ENCODE results near the gene SLC8A3. TPM values are rescaled to one million over a fixed set of nuclear protein-coding genes. Genes with fewer than 3 reads are reported as not detected.

The SLC8A3 gene
- total RNA-seq, 2 donors from 2014 or later: 0.09 TPM; not detected in 1

DNA sequence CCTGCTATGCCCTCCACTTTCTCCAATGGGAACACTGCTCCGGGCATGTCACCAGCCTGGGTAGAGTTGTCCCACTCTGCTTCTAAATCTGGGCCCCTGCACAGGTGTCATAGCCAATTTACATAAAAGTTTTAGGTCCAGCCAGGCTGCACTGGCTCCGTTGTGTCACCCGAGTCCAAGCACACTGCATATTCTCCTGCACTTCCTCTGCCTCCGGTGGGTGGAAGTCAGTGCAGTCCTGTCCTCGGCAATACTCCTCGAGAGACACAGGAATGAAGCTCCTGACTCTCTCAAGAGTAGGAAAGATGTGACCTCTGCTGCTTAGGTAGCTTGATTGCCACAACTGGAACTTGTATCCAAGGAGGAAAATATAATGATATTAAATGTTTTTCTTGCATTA, 15.2 kb downstream of the SLC8A3 start:
- no peaks in the 10 kb centered on the region for H3K4me1 Mint-ChIP-seq
- Histone ChIP-seq H3K4me3 (ENCODE audit: low read length) (no peak overlapping the region), H3K4me1 (ENCODE audit: control insufficient read depth, insufficient read depth, low read length) (no peaks in the 10 kb centered on the region), H3K27me3 (ENCODE audit: control insufficient read depth, insufficient read depth, low read length, poor library complexity, severe bottlenecking) (peaks cover 6% of the 10 kb centered on the region), H3K27ac (ENCODE audit: low read depth, low read length) (no peak overlapping the region), H3K9me3 (ENCODE audit: control insufficient read depth, low read length) (no peaks in the 10 kb centered on the region), H3K9ac (ENCODE audit: extremely low read depth, low read length, poor library complexity, severe bottlenecking) (no peak overlapping the region), H3K36me3 (ENCODE audit: control insufficient read depth, insufficient read depth, low read length) (no peaks in the 10 kb centered on the region)
- WGBS, 2 experiments (ENCODE audit: insufficient coverage in 1 of 2, insufficient read length in 1 of 2): 91 to 100% methylated on average over 4 to 6 of the region's 6 CpGs
- H3K27ac Mint-ChIP-seq: no peak overlapping the region
- no peaks in the 10 kb centered on the region for H3K36me3 Mint-ChIP-seq (ENCODE audit: low read depth)
- TF ChIP-seq, protein P1, sequence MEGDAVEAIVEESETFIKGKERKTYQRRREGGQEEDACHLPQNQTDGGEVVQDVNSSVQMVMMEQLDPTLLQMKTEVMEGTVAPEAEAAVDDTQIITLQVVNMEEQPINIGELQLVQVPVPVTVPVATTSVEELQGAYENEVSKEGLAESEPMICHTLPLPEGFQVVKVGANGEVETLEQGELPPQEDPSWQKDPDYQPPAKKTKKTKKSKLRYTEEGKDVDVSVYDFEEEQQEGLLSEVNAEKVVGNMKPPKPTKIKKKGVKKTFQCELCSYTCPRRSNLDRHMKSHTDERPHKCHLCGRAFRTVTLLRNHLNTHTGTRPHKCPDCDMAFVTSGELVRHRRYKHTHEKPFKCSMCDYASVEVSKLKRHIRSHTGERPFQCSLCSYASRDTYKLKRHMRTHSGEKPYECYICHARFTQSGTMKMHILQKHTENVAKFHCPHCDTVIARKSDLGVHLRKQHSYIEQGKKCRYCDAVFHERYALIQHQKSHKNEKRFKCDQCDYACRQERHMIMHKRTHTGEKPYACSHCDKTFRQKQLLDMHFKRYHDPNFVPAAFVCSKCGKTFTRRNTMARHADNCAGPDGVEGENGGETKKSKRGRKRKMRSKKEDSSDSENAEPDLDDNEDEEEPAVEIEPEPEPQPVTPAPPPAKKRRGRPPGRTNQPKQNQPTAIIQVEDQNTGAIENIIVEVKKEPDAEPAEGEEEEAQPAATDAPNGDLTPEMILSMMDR (conservative IDR thresholded peaks at IDR 0.05): no peak
- no peak for DNase-seq
- no peaks in the 10 kb centered on the region for H3K9me3 Mint-ChIP-seq
- H3K4me3 Mint-ChIP-seq: no peak overlapping the region
- peaks cover 10% of the 10 kb centered on the region for H3K27me3 Mint-ChIP-seq (ENCODE audit: insufficient read depth)

DNA sequence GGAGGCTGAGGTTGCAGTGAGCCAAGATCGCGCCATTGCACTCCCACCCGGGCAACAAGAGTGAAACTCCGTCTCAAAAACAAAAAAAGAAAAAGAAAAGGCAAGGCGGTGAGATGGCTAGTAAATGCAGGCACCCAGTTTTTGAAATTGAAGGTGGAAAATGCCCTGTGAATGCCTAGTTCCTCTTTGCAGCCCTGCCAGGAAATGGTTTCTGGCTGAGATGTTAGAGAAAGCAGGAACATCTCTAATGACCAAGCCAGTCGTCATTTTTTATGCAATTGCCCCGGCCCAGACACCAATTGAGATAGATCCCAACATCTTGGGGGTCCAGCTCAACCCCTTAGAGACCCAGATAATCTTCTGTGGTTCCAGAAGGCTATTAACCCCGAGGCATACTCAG, 17.0 kb downstream of the SLC8A3 start:
- TF ChIP-seq, protein P1 (conservative IDR thresholded peaks at IDR 0.05): no peak
- Histone ChIP-seq H3K27me3 (ENCODE audit: control insufficient read depth, insufficient read depth, low read length, poor library complexity, severe bottlenecking) (peaks cover 6% of the 10 kb centered on the region), H3K9me3 (ENCODE audit: control insufficient read depth, low read length) (no peaks in the 10 kb centered on the region), H3K4me1 (ENCODE audit: control insufficient read depth, insufficient read depth, low read length) (no peaks in the 10 kb centered on the region), H3K27ac (ENCODE audit: low read depth, low read length) (no peak overlapping the region), H3K36me3 (ENCODE audit: control insufficient read depth, insufficient read depth, low read length) (no peaks in the 10 kb centered on the region), H3K9ac (ENCODE audit: extremely low read depth, low read length, poor library complexity, severe bottlenecking) (no peak overlapping the region), H3K4me3 (ENCODE audit: low read length) (no peak overlapping the region)
- WGBS, 2 experiments (ENCODE audit: insufficient coverage in 1 of 2, insufficient read length in 1 of 2): 90 to 94% methylated on average over 5 to 8 of the region's 8 CpGs
- DNase-seq: no peak
- Mint-ChIP-seq H3K4me3 (no peak overlapping the region), H3K27ac (no peak overlapping the region), H3K36me3 (ENCODE audit: low read depth) (no peaks in the 10 kb centered on the region), H3K4me1 (no peaks in the 10 kb centered on the region), H3K9me3 (no peaks in the 10 kb centered on the region), H3K27me3 (ENCODE audit: insufficient read depth) (peaks cover 21% of the 10 kb centered on the region)

DNA sequence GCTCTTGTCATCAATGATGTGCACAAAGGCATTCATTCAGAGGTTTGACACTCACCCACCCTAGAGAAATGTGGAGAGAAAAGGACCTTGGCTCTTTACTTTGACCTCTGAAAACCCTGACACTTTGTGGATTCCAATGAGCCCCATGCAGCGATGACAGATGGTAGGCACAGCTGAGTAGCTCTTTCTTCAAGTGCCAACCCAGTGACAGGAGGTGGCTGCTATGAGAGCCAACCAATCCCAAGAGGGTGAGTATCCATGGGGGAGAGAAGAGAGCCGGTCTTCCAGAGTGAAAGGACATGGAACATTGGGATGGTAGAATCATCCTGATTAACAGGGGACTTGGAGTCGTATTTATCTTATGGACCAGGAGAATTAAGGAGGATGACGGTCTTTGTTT, 17.8 kb downstream of the SLC8A3 start:
- H3K27ac Mint-ChIP-seq: no peak overlapping the region
- Histone ChIP-seq H3K27ac (ENCODE audit: low read depth, low read length) (no peak overlapping the region), H3K4me3 (ENCODE audit: low read length) (no peak overlapping the region), H3K36me3 (ENCODE audit: control insufficient read depth, insufficient read depth, low read length) (no peaks in the 10 kb centered on the region), H3K9ac (ENCODE audit: extremely low read depth, low read length, poor library complexity, severe bottlenecking) (no peak overlapping the region), H3K27me3 (ENCODE audit: control insufficient read depth, insufficient read depth, low read length, poor library complexity, severe bottlenecking) (peaks cover 6% of the 10 kb centered on the region), H3K4me1 (ENCODE audit: control insufficient read depth, insufficient read depth, low read length) (no peaks in the 10 kb centered on the region), H3K9me3 (ENCODE audit: control insufficient read depth, low read length) (no peaks in the 10 kb centered on the region)
- H3K9me3 Mint-ChIP-seq: no peaks in the 10 kb centered on the region
- TF ChIP-seq, protein P1 (conservative IDR thresholded peaks at IDR 0.05): no peak
- H3K4me3 Mint-ChIP-seq: no peak overlapping the region
- DNase-seq: no peak
- H3K27me3 Mint-ChIP-seq (ENCODE audit: insufficient read depth): peaks cover 29% of the 10 kb centered on the region
- WGBS, 2 experiments (ENCODE audit: insufficient coverage in 1 of 2, insufficient read length in 1 of 2): 92 to 100% methylated on average over 4 of the region's 4 CpGs
- no peaks in the 10 kb centered on the region for H3K36me3 Mint-ChIP-seq (ENCODE audit: low read depth)
- H3K4me1 Mint-ChIP-seq: no peaks in the 10 kb centered on the region

All from endodermal cell (in vitro differentiated cells).